ENCODE measurements around the gene PSMD13.

PSMD13 gene

DNA sequence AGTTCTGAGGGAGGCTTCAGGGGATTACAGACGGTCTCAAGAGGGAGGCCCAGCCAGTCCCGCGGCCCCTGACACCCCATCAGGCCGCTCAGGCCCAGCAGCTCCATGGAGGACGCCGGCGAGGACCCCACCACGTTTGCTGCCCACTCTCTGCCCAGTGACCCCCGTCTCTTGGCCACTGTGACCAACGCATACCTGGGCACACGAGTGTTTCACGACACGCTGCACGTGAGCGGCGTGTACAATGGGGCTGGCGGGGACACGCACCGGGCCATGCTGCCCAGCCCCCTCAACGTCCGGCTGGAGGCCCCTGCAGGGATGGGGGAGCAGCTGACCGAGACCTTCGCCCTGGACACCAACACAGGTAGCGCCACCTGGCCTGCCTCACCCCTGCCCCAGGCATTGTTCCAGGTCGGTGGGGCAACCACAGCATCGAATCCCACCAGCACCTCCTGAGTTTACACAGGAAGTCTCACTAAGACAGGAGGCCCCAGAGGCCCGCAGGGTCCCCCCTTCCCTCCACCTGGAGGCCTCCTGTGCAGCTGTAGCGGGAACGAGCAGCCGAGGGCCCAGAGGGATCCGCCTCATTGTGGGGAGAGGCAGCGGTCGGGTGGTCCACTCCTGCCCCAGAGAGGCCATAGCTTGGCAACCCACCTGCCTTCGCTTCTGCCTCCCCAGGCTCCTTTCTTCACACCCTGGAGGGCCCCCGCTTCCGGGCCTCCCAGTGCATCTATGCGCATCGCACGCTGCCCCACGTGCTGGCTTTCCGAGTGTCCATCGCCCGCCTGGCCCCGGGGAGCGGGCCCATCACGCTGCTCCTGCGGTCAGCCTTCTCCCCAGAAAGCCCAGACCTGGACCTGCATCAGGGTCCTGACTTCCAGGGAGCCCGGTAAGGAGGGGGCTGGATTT lies 53.2 kb downstream of the PSMD13 start:
- no peak overlapping the region for H3K4me3 ChIP-seq (ENCODE audit: low read length)
- H3K4me1 ChIP-seq (ENCODE audit: control insufficient read depth, insufficient read depth, low read length) = peaks cover 6% of the 10 kb centered on the region
- no peak overlapping the region for H3K9ac ChIP-seq (ENCODE audit: low read depth, low read length)
- peaks cover 17% of the 10 kb centered on the region for H3K27me3 ChIP-seq (ENCODE audit: control insufficient read depth, insufficient read depth, low read length)
- no peaks in the 10 kb centered on the region for H3K9me3 ChIP-seq (replicated peaks; ENCODE audit: low read length)
- peak overlapping the region; percentile 29 for H3K4me2 ChIP-seq (ENCODE audit: low read length)
- no peaks in the 10 kb centered on the region for H3K36me3 ChIP-seq (ENCODE audit: insufficient read depth, low read length)

DNA sequence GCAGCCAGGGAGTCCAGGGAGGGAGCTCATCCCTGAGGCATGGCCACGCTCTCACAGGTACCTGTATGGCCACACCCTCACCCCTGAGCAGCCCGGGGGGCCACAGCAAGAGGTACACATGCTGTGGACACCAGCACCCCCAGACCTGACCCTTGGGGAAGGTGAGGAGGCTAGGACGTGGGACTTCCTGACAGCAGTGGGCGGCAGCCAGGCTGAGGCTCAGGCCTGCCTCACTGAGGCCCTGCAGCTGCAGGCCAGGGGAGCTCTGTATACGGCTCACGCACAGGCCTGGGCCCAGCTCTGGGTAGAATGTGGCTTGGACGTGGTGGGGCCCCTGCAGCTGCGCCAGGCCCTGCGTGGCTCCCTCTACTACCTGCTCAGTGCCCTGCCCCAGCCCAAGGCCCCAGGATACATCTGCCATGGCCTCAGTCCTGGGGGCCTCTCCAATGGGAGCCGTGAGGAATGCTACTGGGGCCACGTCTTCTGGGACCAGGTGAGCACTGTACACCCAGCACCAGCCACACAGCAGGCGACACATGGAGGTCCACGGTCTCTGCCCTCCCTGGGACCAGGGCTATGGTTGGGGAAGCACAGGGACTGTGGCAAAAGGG lies 54.0 kb downstream of the PSMD13 start:
- H3K9me3 ChIP-seq (replicated peaks; ENCODE audit: low read length) = no peaks in the 10 kb centered on the region
- H3K4me2 ChIP-seq (ENCODE audit: low read length) = no peak overlapping the region
- peaks cover 6% of the 10 kb centered on the region for H3K4me1 ChIP-seq (ENCODE audit: control insufficient read depth, insufficient read depth, low read length)
- no peaks in the 10 kb centered on the region for H3K36me3 ChIP-seq (ENCODE audit: insufficient read depth, low read length)
- peaks cover 21% of the 10 kb centered on the region for H3K27me3 ChIP-seq (ENCODE audit: control insufficient read depth, insufficient read depth, low read length)
- no peak overlapping the region for H3K9ac ChIP-seq (ENCODE audit: low read depth, low read length)
- H3K4me3 ChIP-seq (ENCODE audit: low read length) = no peak overlapping the region

DNA sequence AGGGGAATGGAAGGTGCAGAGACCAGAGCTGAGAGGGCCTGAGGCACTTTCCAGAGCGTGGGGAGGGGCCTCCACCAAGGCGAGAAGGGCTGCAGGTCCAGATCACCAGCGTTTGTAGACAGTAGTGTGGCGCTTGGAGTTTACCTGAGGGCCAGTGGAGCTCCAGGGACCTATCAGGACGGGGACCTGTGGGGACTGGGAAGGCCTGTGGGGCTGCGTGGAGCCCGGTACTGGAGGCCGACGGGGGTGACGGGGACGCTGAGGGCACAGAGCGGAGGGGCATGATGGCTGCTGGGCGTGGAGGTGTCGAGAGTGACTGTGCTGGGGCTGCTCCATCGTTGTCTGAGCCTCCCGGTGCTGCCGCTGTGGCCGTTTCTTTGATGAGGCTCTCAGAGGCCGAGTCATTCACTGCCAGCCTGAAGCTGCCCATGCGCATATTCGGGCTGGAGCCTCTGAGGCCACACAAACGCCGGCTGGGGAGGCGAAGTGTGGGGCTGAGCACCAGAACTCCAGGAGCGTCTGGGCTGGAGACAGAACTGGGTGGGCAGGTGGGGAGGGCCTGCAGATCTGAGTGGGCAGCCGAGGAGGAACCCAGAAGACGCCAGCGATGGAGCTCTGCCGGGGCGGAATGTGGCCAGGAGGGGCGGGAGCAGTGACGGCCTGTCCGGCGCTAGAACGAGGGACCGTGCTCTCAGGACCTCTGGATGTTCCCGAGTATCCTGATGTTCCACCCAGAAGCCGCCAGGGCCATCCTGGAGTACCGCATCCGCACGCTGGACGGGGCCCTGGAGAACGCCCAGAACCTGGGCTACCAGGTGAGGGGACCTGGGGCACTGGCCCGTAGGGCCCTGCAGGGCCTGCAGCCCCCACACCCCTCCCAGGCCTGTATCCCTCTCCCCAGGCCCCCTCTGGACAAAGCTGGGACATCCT lies 54.8 kb downstream of the PSMD13 start:
- no peak overlapping the region for H3K4me2 ChIP-seq (ENCODE audit: low read length)
- H3K4me3 ChIP-seq (ENCODE audit: low read length) = no peak overlapping the region

GRCh38 chr11:292211-293121 lies 55.7 kb downstream of the PSMD13 start:
- Histone ChIP-seq H3K4me2 (ENCODE audit: low read length) (no peak overlapping the region), H3K4me1 (ENCODE audit: control insufficient read depth, insufficient read depth, low read length) (peaks cover 6% of the 10 kb centered on the region), H3K4me3 (ENCODE audit: low read length) (no peak overlapping the region), H3K27me3 (ENCODE audit: control insufficient read depth, insufficient read depth, low read length) (peaks cover 24% of the 10 kb centered on the region), H3K36me3 (ENCODE audit: insufficient read depth, low read length) (no peaks in the 10 kb centered on the region), H3K9ac (ENCODE audit: low read depth, low read length) (no peak overlapping the region), H3K9me3 (replicated peaks; ENCODE audit: low read length) (no peaks in the 10 kb centered on the region)

More for the DNA sequence above, 54.8 kb downstream of the PSMD13 start:
- Histone ChIP-seq H3K9ac (ENCODE audit: low read depth, low read length) (no peak overlapping the region), H3K27me3 (ENCODE audit: control insufficient read depth, insufficient read depth, low read length) (peaks cover 26% of the 10 kb centered on the region), H3K36me3 (ENCODE audit: insufficient read depth, low read length) (no peaks in the 10 kb centered on the region), H3K4me1 (ENCODE audit: control insufficient read depth, insufficient read depth, low read length) (peaks cover 6% of the 10 kb centered on the region), H3K9me3 (replicated peaks; ENCODE audit: low read length) (no peaks in the 10 kb centered on the region)

GRCh38 chr11:293271-293851 lies 56.6 kb downstream of the PSMD13 start:
- Histone ChIP-seq H3K36me3 (ENCODE audit: insufficient read depth, low read length) (no peaks in the 10 kb centered on the region), H3K4me1 (ENCODE audit: control insufficient read depth, insufficient read depth, low read length) (peaks cover 2% of the 10 kb centered on the region)

GRCh38 chr11:293852-294661 lies 57.3 kb downstream of the PSMD13 start:
- Histone ChIP-seq H3K4me1 (ENCODE audit: control insufficient read depth, insufficient read depth, low read length) (no peaks in the 10 kb centered on the region), H3K9me3 (replicated peaks; ENCODE audit: low read length) (no peaks in the 10 kb centered on the region), H3K9ac (ENCODE audit: low read depth, low read length) (no peak overlapping the region), H3K36me3 (ENCODE audit: insufficient read depth, low read length) (no peaks in the 10 kb centered on the region), H3K4me2 (ENCODE audit: low read length) (no peak overlapping the region), H3K27me3 (ENCODE audit: control insufficient read depth, insufficient read depth, low read length) (peaks cover 24% of the 10 kb centered on the region), H3K4me3 (ENCODE audit: low read length) (no peak overlapping the region)

More at GRCh38 chr11:293271-293851, 56.6 kb downstream of the PSMD13 start:
- no peak overlapping the region for H3K4me3 ChIP-seq (ENCODE audit: low read length)
- no peak overlapping the region for H3K9ac ChIP-seq (ENCODE audit: low read depth, low read length)
- H3K4me2 ChIP-seq (ENCODE audit: low read length) = no peak overlapping the region
- H3K9me3 ChIP-seq (replicated peaks; ENCODE audit: low read length) = no peaks in the 10 kb centered on the region
- peaks cover 23% of the 10 kb centered on the region for H3K27me3 ChIP-seq (ENCODE audit: control insufficient read depth, insufficient read depth, low read length)

- Histone ChIP-seq H3K9ac (ENCODE audit: low read depth, low read length) (no peak overlapping the region), H3K4me1 (ENCODE audit: control insufficient read depth, insufficient read depth, low read length) (no peaks in the 10 kb centered on the region), H3K4me2 (ENCODE audit: low read length) (no peak overlapping the region), H3K36me3 (ENCODE audit: insufficient read depth, low read length) (no peaks in the 10 kb centered on the region), H3K9me3 (replicated peaks; ENCODE audit: low read length) (no peaks in the 10 kb centered on the region), H3K27me3 (ENCODE audit: control insufficient read depth, insufficient read depth, low read length) (peaks cover 26% of the 10 kb centered on the region), H3K4me3 (ENCODE audit: low read length) (no peak overlapping the region)
Observed at GRCh38 chr11:294780-295179, 58.0 kb downstream of the PSMD13 start.

GRCh38 chr11:295351-296170 lies 58.8 kb downstream of the PSMD13 start:
- H3K4me2 ChIP-seq (ENCODE audit: low read length) = no peak overlapping the region

DNA sequence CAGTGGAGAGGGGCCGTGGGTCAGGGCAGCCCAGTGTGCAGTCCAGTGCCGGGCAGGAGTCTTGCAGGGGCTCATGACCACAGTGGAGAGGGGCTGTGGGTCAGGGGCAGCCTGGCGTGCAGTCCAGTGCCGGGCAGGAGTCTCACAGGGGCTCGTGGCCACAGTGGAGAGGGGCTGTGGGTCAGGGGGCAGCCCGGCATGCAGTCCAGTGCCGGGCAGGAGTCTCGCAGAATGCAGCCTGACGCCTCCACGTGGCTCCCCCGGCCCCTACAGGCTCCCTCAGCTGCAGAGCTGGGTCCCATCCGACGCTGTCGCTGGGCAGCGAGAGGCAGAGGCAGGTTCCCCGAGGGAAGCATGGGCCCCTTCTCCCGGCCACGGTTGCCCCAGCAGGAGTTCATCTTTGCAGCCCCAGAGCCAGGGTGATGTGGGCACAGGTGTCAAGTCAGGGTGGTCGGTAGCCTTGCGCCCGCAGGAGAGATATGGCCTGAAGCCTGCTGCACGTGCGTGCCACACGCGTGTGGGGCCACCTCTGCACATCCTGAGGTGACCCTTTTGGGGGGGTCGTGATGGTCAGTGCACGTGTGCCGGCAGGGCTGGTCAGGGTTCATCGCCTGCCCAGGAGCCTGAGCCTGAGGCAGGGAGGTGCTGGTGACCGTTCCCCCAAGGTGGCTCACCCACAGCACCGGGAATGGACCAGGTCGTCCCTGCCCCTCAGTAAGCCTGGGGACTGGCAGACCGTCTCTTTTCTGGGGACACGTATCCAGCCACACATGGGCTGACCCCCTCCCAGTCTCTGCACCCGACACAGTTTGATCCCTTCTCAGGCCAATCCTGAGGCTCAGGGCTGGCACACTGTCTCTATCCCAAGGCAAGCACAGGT lies 59.6 kb downstream of the PSMD13 start:
- H3K4me3 ChIP-seq (ENCODE audit: low read length) = no peak overlapping the region
- peaks cover 5% of the 10 kb centered on the region for H3K4me1 ChIP-seq (ENCODE audit: control insufficient read depth, insufficient read depth, low read length)

More at GRCh38 chr11:295351-296170, 58.8 kb downstream of the PSMD13 start:
- H3K4me3 ChIP-seq (ENCODE audit: low read length) = no peak overlapping the region
- no peaks in the 10 kb centered on the region for H3K9me3 ChIP-seq (replicated peaks; ENCODE audit: low read length)
- no peaks in the 10 kb centered on the region for H3K36me3 ChIP-seq (ENCODE audit: insufficient read depth, low read length)
- peaks cover 5% of the 10 kb centered on the region for H3K4me1 ChIP-seq (ENCODE audit: control insufficient read depth, insufficient read depth, low read length)
- no peak overlapping the region for H3K9ac ChIP-seq (ENCODE audit: low read depth, low read length)
- peaks cover 33% of the 10 kb centered on the region for H3K27me3 ChIP-seq (ENCODE audit: control insufficient read depth, insufficient read depth, low read length)

More for the DNA sequence above, 59.6 kb downstream of the PSMD13 start:
- no peaks in the 10 kb centered on the region for H3K9me3 ChIP-seq (replicated peaks; ENCODE audit: low read length)
- peaks cover 36% of the 10 kb centered on the region for H3K27me3 ChIP-seq (ENCODE audit: control insufficient read depth, insufficient read depth, low read length)
- H3K36me3 ChIP-seq (ENCODE audit: insufficient read depth, low read length) = no peaks in the 10 kb centered on the region
- H3K4me2 ChIP-seq (ENCODE audit: low read length) = no peak overlapping the region
- no peak overlapping the region for H3K9ac ChIP-seq (ENCODE audit: low read depth, low read length)
